H1 (cell line): ENCODE measurements around the gene TTC32. TPM values are rescaled to one million over a fixed set of nuclear protein-coding genes. Genes with fewer than 3 reads are reported as not detected.
A peak's percentile ranks its signal among the peaks of the same experiment; 100 is the strongest.

Experiments used
- CTCF ChIA-PET: fragments of 300-600 bp; sonication (Branson Sonifier 250); formaldehyde crosslinking; loops from one replicate; lab custom pipeline; 2021; ENCODE audit not compliant: partially characterized antibody; lab: Charles Lee
- POLR2A ChIA-PET: fragments of 300-600 bp; sonication (Branson Sonifier 250); formaldehyde crosslinking; loops from one replicate; lab custom pipeline; 2021; ENCODE audit warnings: inconsistent platforms; ENCODE audit not compliant: partially characterized antibody; lab: Charles Lee
- DNase-seq, 2 experiments: peaks; one replicate each; pipeline versions ENCODE4 v3.0.0 to v3.0.0-alpha.2; 2010 to 2022; ENCODE audit warnings: low spot score in 2 of 2, low read depth in 1 of 2, mixed read lengths in 1 of 2
- FAIRE-seq: peaks from 2 replicates; lab custom pipeline; 2011; peaks lifted over from hg19 to GRCh38; lab: Jason Lieb, UNC
- H2AFZ ChIP-seq: 2 replicates; pipeline ENCODE4 v1.8.1; 2012; ENCODE audit warnings: low read length, inconsistent platforms
- H2AK5ac ChIP-seq: 2 replicates; pipeline ENCODE4 v1.6.1; 2013; ENCODE audit warnings: low read depth, low read length
- H2BK120ac ChIP-seq: replicated peaks from 2 replicates; pipeline ENCODE3; 2013; ENCODE audit warnings: low read depth, low read length, inconsistent platforms
- H2BK12ac ChIP-seq: 2 replicates; pipeline ENCODE4 v1.6.1; 2013; ENCODE audit warnings: low read depth, low read length
- H2BK15ac ChIP-seq: 2 replicates; pipeline ENCODE4 v1.6.1; 2013; ENCODE audit warnings: low read length
- H2BK20ac ChIP-seq: 2 replicates; pipeline ENCODE4 v1.6.1; 2013; ENCODE audit warnings: low read length
- H2BK5ac ChIP-seq: 2 replicates; pipeline ENCODE4 v1.6.1; 2013; ENCODE audit warnings: low read depth, low read length
- H3K14ac ChIP-seq: 2 replicates; pipeline ENCODE4 v1.6.1; 2013; ENCODE audit warnings: inconsistent platforms; ENCODE audit not compliant: insufficient read length
- H3K18ac ChIP-seq: 2 replicates; pipeline ENCODE4 v1.6.1; 2013; ENCODE audit warnings: low read length; ENCODE audit errors: extremely low read depth
- H3K23ac ChIP-seq: 2 replicates; pipeline ENCODE4 v1.6.1; 2013; ENCODE audit warnings: inconsistent platforms; ENCODE audit not compliant: insufficient read length
- H3K23me2 ChIP-seq: 2 replicates; pipeline ENCODE4 v1.6.1; 2013; ENCODE audit warnings: low read depth, low read length
- H3K27ac ChIP-seq: 2 replicates; pipeline ENCODE4 v1.6.1; 2011; ENCODE audit warnings: low read depth, low read length, inconsistent platforms
- H3K27me3 ChIP-seq, 4 experiments: replicated peaks in 1 of 4; 1 replicate in 1 of 4; 2 replicates in 3 of 4; pipeline versions ENCODE4 v1.6.1 to v1.8.1; 2011 to 2013; ENCODE audit warnings: low read length in 3 of 4, mild to moderate bottlenecking in 3 of 4, inconsistent platforms in 2 of 4, mixed read lengths in 2 of 4, moderate library complexity in 1 of 4; ENCODE audit not compliant: control insufficient read depth in 3 of 4, insufficient read depth in 3 of 4; ENCODE audit errors: extremely low read depth in 1 of 4
- H3K36me3 ChIP-seq, 4 experiments: 2 replicates each; pipeline versions ENCODE4 v1.6.1 to v1.8.1; 2011 to 2013; ENCODE audit warnings: mild to moderate bottlenecking in 4 of 4, low read length in 3 of 4, moderate library complexity in 2 of 4, control low read depth in 1 of 4, inconsistent platforms in 1 of 4; ENCODE audit not compliant: insufficient read depth in 4 of 4, control insufficient read depth in 2 of 4
- H3K4ac ChIP-seq: replicated peaks from 2 replicates; pipeline ENCODE3; 2013; ENCODE audit warnings: low read length, low read depth, mixed read lengths, inconsistent platforms; ENCODE audit not compliant: insufficient read length
- H3K4me1 ChIP-seq, 4 experiments: replicated peaks in 1 of 4; 1 replicate in 1 of 4; 2 replicates in 3 of 4; pipeline versions ENCODE4 v1.6.1 to v1.8.1; 2011 to 2013; ENCODE audit warnings: low read length in 3 of 4, inconsistent platforms in 2 of 4, mixed read lengths in 1 of 4; ENCODE audit not compliant: insufficient read depth in 4 of 4, control insufficient read depth in 3 of 4
- H3K4me2 ChIP-seq, 2 experiments: 2 replicates each; pipeline versions ENCODE4 v1.6.1 to v1.8.1; 2011 to 2013; ENCODE audit warnings: low read depth in 2 of 2, low read length in 2 of 2, control low read depth in 1 of 2, inconsistent platforms in 1 of 2, mild to moderate bottlenecking in 1 of 2; ENCODE audit not compliant: insufficient read depth in 1 of 2
- H3K4me3 ChIP-seq, 4 experiments: fragments of 200-600, 300-600 bp in 1 of 4; sonication (generic), shearing (Covaris generic), sonication (Bioruptor Twin) in 1 of 4; 2 replicates each; pipeline versions ENCODE4 v1.5.1 to v1.8.1; 2011 to 2016; ENCODE audit warnings: low read length in 4 of 4, low read depth in 3 of 4, control low read depth in 2 of 4, inconsistent platforms in 2 of 4, mild to moderate bottlenecking in 2 of 4, mixed read lengths in 1 of 4, moderate library complexity in 1 of 4; ENCODE audit not compliant: insufficient read depth in 2 of 4; ENCODE audit errors: extremely low read depth in 1 of 4
- H3K56ac ChIP-seq: replicated peaks from 2 replicates; pipeline ENCODE3; 2013; ENCODE audit warnings: low read depth, mild to moderate bottlenecking, mixed read lengths, low read length, inconsistent platforms; ENCODE audit not compliant: insufficient read length
- H3K79me1 ChIP-seq: 2 replicates; pipeline ENCODE4 v1.6.1; 2013; ENCODE audit warnings: low read depth, low read length, control low read depth
- H3K79me2 ChIP-seq, 2 experiments: 2 replicates each; pipeline versions ENCODE4 v1.6.1 to v1.8.1; 2012 to 2013; ENCODE audit warnings: low read length in 2 of 2, mild to moderate bottlenecking in 2 of 2, inconsistent platforms in 1 of 2; ENCODE audit not compliant: insufficient read depth in 2 of 2, control insufficient read depth in 1 of 2
- H3K9ac ChIP-seq, 4 experiments: replicated peaks in 1 of 4; 1 replicate in 1 of 4; 2 replicates in 3 of 4; pipeline versions ENCODE4 v1.6.1 to v1.8.1; 2011 to 2013; ENCODE audit warnings: low read depth in 3 of 4, low read length in 3 of 4, control low read depth in 2 of 4, mild to moderate bottlenecking in 2 of 4, moderate library complexity in 2 of 4, inconsistent platforms in 1 of 4; ENCODE audit errors: extremely low read depth in 1 of 4
- H3K9me3 ChIP-seq, 2 experiments: 2 replicates each; pipeline versions ENCODE4 v1.6.1 to v1.8.1; 2012 to 2013; ENCODE audit warnings: mild to moderate bottlenecking in 2 of 2, moderate library complexity in 2 of 2, control low read depth in 1 of 2, inconsistent platforms in 1 of 2, low read depth in 1 of 2, low read length in 1 of 2, mixed read lengths in 1 of 2; ENCODE audit not compliant: insufficient read depth in 2 of 2
- H4K20me1 ChIP-seq, 2 experiments: replicated peaks in 1 of 2; 2 replicates each; pipeline versions ENCODE3 to v1.8.1; 2011 to 2013; ENCODE audit warnings: inconsistent platforms in 2 of 2, low read length in 2 of 2, mild to moderate bottlenecking in 1 of 2; ENCODE audit not compliant: insufficient read depth in 2 of 2, control insufficient read depth in 1 of 2
- H4K5ac ChIP-seq: 2 replicates; pipeline ENCODE4 v1.6.1; 2013; ENCODE audit warnings: low read length, low read depth, mixed read lengths, inconsistent platforms; ENCODE audit not compliant: insufficient read length
- H4K8ac ChIP-seq: 2 replicates; pipeline ENCODE4 v1.8.0; 2013; ENCODE audit warnings: mild to moderate bottlenecking, moderate library complexity, low read length, inconsistent platforms; ENCODE audit not compliant: insufficient read depth; ENCODE audit errors: extremely low read depth
- H4K91ac ChIP-seq: replicated peaks from 2 replicates; pipeline ENCODE3; 2013; ENCODE audit warnings: low read length, mixed read lengths, inconsistent platforms; ENCODE audit not compliant: insufficient read length
- WGBS, 2 experiments: shearing (Covaris generic) in 1 of 2; methylation state at CpG; one replicate each; pipeline versions ENCODE4 v1.1.6 to v1.1.7; 2013 to 2015; ENCODE audit warnings: low lambda C conversion rate in 2 of 2, mixed read lengths in 2 of 2, inconsistent platforms in 1 of 2, low coverage in 1 of 2, missing lambda C conversion rate in 1 of 2; ENCODE audit not compliant: insufficient replicate concordance in 2 of 2, insufficient coverage in 1 of 2, insufficient read length in 1 of 2; ENCODE audit errors: extremely low coverage in 1 of 2, missing lambda C conversion rate in 1 of 2; 5-methylcytosine and 5-hydroxymethylcytosine counted together
- polyA plus RNA-seq, 7 experiments: library from polyadenylated mRNA; depleted of rRNA in 3 of 7; stranded (reverse) in 5 of 7; unstranded in 2 of 7; fragments of >200 nt in 5 of 7; fragments of 200-250 nt in 2 of 7; gene quantifications; 1 replicate in 5 of 7; 2 replicates in 1 of 7; 4 replicates in 1 of 7; pipeline versions ENCODE4 v1.2.1 to v1.2.3, GENCODE V29; 2011 to 2013; ENCODE audit warnings: missing spikeins in 2 of 7, mixed read lengths in 2 of 7
- total RNA-seq: library from RNA; stranded (reverse); fragmentation: NEBNext Ultra II Directional; extraction: Animal tissue kit (Norgen Biotek cat#: 25700); gene quantifications from 2 replicates; pipeline ENCODE4 v1.2.1, GENCODE V29; 2021

The TTC32 gene
- total and polyA plus RNA-seq, 2 of the 8 experiments (the other 6 are each of a cell fraction or from before 2014, with no cell fraction given), result 6.8 to 8.7 TPM

DNA sequence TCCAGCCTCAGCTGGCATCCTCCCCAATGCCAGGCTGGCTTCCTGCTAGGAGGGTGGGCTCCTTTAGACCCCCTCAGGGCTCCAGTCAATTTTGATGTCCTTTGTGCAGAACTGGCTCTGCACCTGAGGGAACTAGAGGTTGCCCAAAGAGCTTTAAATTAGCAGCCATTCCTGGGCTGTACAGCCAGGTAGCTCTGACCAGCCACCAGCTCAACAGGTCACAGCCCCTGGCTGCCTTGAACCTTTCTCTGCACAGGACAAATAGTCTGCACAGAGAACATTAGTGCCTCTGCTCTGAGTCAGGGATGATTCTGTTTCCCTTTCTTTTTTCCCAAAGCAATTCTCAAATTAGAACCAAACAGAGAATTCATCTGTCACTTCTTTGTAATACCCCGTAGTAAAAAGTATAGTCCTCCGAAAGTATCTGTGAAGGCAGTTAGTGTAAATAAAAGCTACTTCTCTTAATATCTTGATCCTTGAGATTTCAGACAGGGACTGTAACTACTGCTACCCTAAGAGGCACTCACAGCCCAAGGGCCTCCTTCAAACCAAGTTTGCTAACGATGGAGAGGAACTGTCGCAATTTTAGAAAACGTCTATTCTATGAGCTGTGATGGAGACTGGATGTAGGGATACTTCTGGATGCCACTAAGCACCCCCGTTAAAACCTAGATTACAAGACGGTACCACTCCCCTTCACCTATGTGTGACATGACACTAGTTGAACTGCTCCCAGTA is 3.0 kb downstream of the TTC32 start:
- H2BK5ac ChIP-seq, result no peak overlapping the region
- no peak overlapping the region for H2AK5ac ChIP-seq
- FAIRE-seq (no peak), DNase-seq (no peak)
- H3K23me2 ChIP-seq, result peaks cover 9% of the 10 kb centered on the region
- POLR2A ChIA-PET, result interaction anchor here (0.8 to 1.1 kb wide), 2 partner anchors 14 to 117 kb away, joined by 3 read pairs; no protein-coding TSS in a partner anchor
- no peak overlapping the region for H3K14ac ChIP-seq
- no peak overlapping the region for H4K91ac ChIP-seq
- peaks cover 5 to 27% of the 10 kb centered on the region in 2 experiments; a peak in 3 of 4 replicates for H3K79me2 ChIP-seq
- H2BK12ac ChIP-seq, result no peak overlapping the region
- 90% methylated on average over 7 of the region's 7 CpGs; no CpG with 5 or more reads in 1 of the 2 experiments for WGBS, 2 experiments
- no peaks in the 10 kb centered on the region for H3K36me3 ChIP-seq
- no peak overlapping the region for H2BK15ac ChIP-seq
- H3K27me3 ChIP-seq, result no peaks in the 10 kb centered on the region
- peak overlapping the region in 1 of 4 experiments; percentile 2; a peak in 1 of 7 replicates for H3K9ac ChIP-seq
- H3K79me1 ChIP-seq, result no peaks in the 10 kb centered on the region; the same call in 1 of the 2 replicates
- CTCF ChIA-PET, result interaction anchor here (0.9 to 1.6 kb wide), 2 partner anchors 26 to 34 kb away, joined by 3 to 7 read pairs; no protein-coding TSS in a partner anchor
- no peak overlapping the region for H3K18ac ChIP-seq
- no peak overlapping the region for H4K8ac ChIP-seq
- no peak overlapping the region for H2BK120ac ChIP-seq
- no peak overlapping the region for H4K5ac ChIP-seq
- H3K23ac ChIP-seq, result no peak overlapping the region
- no peak overlapping the region for H3K56ac ChIP-seq
- no peak overlapping the region for H3K4ac ChIP-seq
- peaks cover 0 to 2% of the 10 kb centered on the region in 2 experiments for H4K20me1 ChIP-seq
- H3K9me3 ChIP-seq, result no peaks in the 10 kb centered on the region
- H3K4me2 ChIP-seq, result no peak overlapping the region
- no peak overlapping the region for H3K4me3 ChIP-seq
- peaks cover 0 to 3% (median 1%) of the 10 kb centered on the region in 4 experiments; a peak in 2 of 7 replicates for H3K4me1 ChIP-seq
- H3K27ac ChIP-seq, result no peak overlapping the region
- H2BK20ac ChIP-seq, result no peak overlapping the region
- H2AFZ ChIP-seq, result no peak overlapping the region
